ENCODE measurements around the gene SETDB2. TPM values are rescaled to one million over a fixed set of nuclear protein-coding genes. Genes with fewer than 3 reads are reported as not detected.

Gene SETDB2
- polyA plus RNA-seq, 3 donors = 4.8 to 6.8 (median 6.4) TPM

- Histone ChIP-seq H3K27me3 (ENCODE audit: control insufficient read depth in 2 of 2, insufficient read depth in 2 of 2, low read length in 2 of 2) (no peaks in the 10 kb centered on the region), H3K9me3 (replicated peaks in 1 of 2; ENCODE audit: control insufficient read depth in 1 of 2, insufficient read depth in 1 of 2, low read length in 2 of 2) (no peaks in the 10 kb centered on the region), H3K4me2 (replicated peaks; ENCODE audit: extremely low read depth, low read length, poor library complexity, severe bottlenecking) (no peak overlapping the region), H3K9ac (ENCODE audit: insufficient read depth, low read length, poor library complexity, severe bottlenecking) (no peak overlapping the region), H3K4me1 (ENCODE audit: control insufficient read depth in 1 of 2, insufficient read depth in 2 of 2, low read length in 2 of 2) (peaks cover 7 to 10% of the 10 kb centered on the region in 2 donors), H2AFZ (ENCODE audit: insufficient read depth, low read depth, low read length, poor library complexity, severe bottlenecking) (no peak overlapping the region), H3K27ac (ENCODE audit: low read depth in 1 of 2, low read length in 2 of 2) (no peak overlapping the region), H3K36me3 (replicated peaks in 1 of 2; ENCODE audit: control insufficient read depth in 1 of 2, insufficient read depth in 2 of 2, low read length in 2 of 2) (peaks cover 0 to 10% of the 10 kb centered on the region in 2 donors), H3K79me2 (ENCODE audit: insufficient read depth, low read length) (no peaks in the 10 kb centered on the region), H4K20me1 (ENCODE audit: insufficient read depth, low read length) (no peaks in the 10 kb centered on the region), H3K4me3 (replicated peaks in 1 of 3; ENCODE audit: low read depth in 2 of 3, low read length in 3 of 3) (no peak overlapping the region)
- TF ChIP-seq, protein P1, sequence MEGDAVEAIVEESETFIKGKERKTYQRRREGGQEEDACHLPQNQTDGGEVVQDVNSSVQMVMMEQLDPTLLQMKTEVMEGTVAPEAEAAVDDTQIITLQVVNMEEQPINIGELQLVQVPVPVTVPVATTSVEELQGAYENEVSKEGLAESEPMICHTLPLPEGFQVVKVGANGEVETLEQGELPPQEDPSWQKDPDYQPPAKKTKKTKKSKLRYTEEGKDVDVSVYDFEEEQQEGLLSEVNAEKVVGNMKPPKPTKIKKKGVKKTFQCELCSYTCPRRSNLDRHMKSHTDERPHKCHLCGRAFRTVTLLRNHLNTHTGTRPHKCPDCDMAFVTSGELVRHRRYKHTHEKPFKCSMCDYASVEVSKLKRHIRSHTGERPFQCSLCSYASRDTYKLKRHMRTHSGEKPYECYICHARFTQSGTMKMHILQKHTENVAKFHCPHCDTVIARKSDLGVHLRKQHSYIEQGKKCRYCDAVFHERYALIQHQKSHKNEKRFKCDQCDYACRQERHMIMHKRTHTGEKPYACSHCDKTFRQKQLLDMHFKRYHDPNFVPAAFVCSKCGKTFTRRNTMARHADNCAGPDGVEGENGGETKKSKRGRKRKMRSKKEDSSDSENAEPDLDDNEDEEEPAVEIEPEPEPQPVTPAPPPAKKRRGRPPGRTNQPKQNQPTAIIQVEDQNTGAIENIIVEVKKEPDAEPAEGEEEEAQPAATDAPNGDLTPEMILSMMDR (IDR thresholded peaks at IDR 0.05) = no peak
- Mint-ChIP-seq H3K36me3 (peaks cover 13 to 15% of the 10 kb centered on the region in 2 donors), H3K9me3 (peaks cover 0 to 7% (median 2%) of the 10 kb centered on the region in 7 donors), H3K27me3 (ENCODE audit: low read depth in 3 of 3) (no peaks in the 10 kb centered on the region), H3K27ac (no peak overlapping the region), H3K4me3 (no peak overlapping the region), H3K4me1 (peaks cover 8% of the 10 kb centered on the region)
- intact Hi-C loops (cut with micrococcal nuclease) = no loop called here
- peak in 1 of 3 donors; percentile 6 for DNase-seq
- WGBS (ENCODE audit: insufficient coverage) = 100% methylated on average over 1 of the region's 1 CpG
Measured at GRCh38 chr13:49429121-49429520, 15.0 kb upstream of the SETDB2 start.

DNA sequence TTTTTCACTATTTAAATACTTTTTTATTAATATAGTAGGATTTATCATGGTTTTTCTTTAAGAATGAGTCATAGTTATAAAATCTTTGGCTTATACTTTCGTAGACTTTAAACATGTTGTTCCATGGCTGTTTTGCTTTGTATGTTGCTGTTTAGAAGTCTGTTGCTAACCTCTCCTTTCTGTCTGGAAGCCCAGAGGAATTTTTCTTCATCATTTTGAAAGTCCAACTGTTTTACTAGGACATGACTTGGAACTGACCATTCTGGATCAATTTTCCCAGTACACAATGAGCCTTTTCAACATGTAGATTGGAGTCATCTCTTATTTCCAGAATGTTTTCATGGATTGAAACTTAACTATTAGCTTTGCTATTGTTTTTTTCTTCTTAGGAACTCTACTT lies 8.1 kb upstream of the SETDB2 start:
- H3K79me2 ChIP-seq (ENCODE audit: insufficient read depth, low read length) = no peaks in the 10 kb centered on the region
- Mint-ChIP-seq H3K27ac (no peak overlapping the region), H3K4me3 (no peak overlapping the region), H3K36me3 (peaks cover 13 to 14% of the 10 kb centered on the region in 2 donors), H3K4me1 (peaks cover 4% of the 10 kb centered on the region), H3K27me3 (ENCODE audit: low read depth in 3 of 3) (peaks cover 0 to 3% (median 3%) of the 10 kb centered on the region in 3 donors), H3K9me3 (no peaks in the 10 kb centered on the region)
- DNase-seq = no peak
- no peak overlapping the region for H3K4me3 ChIP-seq (replicated peaks in 1 of 3; ENCODE audit: low read depth in 2 of 3, low read length in 3 of 3)
- no CpG with 5 or more reads among the region's 1 CpG for WGBS (ENCODE audit: insufficient coverage)
- H3K36me3 ChIP-seq (replicated peaks in 1 of 2; ENCODE audit: control insufficient read depth in 1 of 2, insufficient read depth in 2 of 2, low read length in 2 of 2) = peaks cover 0 to 10% of the 10 kb centered on the region in 2 donors
- H3K27me3 ChIP-seq (ENCODE audit: control insufficient read depth in 2 of 2, insufficient read depth in 2 of 2, low read length in 2 of 2) = no peaks in the 10 kb centered on the region
- H3K4me1 ChIP-seq (ENCODE audit: control insufficient read depth in 1 of 2, insufficient read depth in 2 of 2, low read length in 2 of 2) = no peaks in the 10 kb centered on the region
- no peaks in the 10 kb centered on the region for H4K20me1 ChIP-seq (ENCODE audit: insufficient read depth, low read length)
- no peak overlapping the region for H2AFZ ChIP-seq (ENCODE audit: insufficient read depth, low read depth, low read length, poor library complexity, severe bottlenecking)
- no peak overlapping the region for H3K9ac ChIP-seq (ENCODE audit: insufficient read depth, low read length, poor library complexity, severe bottlenecking)
- H3K9me3 ChIP-seq (replicated peaks in 1 of 2; ENCODE audit: control insufficient read depth in 1 of 2, insufficient read depth in 1 of 2, low read length in 2 of 2) = no peaks in the 10 kb centered on the region
- H3K27ac ChIP-seq (ENCODE audit: low read depth in 1 of 2, low read length in 2 of 2) = no peak overlapping the region
- TF ChIP-seq, protein P1 (IDR thresholded peaks at IDR 0.05) = no peak
- intact Hi-C loops (cut with micrococcal nuclease) = loop anchor here in 1 of 2 donors (10.0 kb wide), 1 partner anchor 131 kb away; no protein-coding TSS in a partner anchor
- no peak overlapping the region for H3K4me2 ChIP-seq (replicated peaks; ENCODE audit: extremely low read depth, low read length, poor library complexity, severe bottlenecking)

Measured in CD14-positive monocyte (primary cell).